Cardiac muscle cell (in vitro differentiated cells and primary cell): ENCODE data around the gene FAXC. TPM values are rescaled to one million over a fixed set of nuclear protein-coding genes. Genes with fewer than 3 reads are reported as not detected.

Experiments
- DNase-seq, 2 donors: peaks; one replicate each; pipeline versions ENCODE4 v3.0.0 to v3.0.0-alpha.2; 2010 to 2017; ENCODE audit warnings: low read depth in 1 of 2, low spot score in 1 of 2
- H3K27ac ChIP-seq: fragments of 200-600 bp; sonication (generic); 2 replicates; pipeline ENCODE4 v1.5.1; 2016
- H3K27me3 ChIP-seq: fragments of 200-600 bp; sonication (generic); 2 replicates; pipeline ENCODE4 v1.6.0; 2016; ENCODE audit warnings: control low read depth
- H3K36me3 ChIP-seq: fragments of 200-600 bp; sonication (generic); 2 replicates; pipeline ENCODE4 v1.5.1; 2016; ENCODE audit warnings: control low read depth
- H3K4me1 ChIP-seq: fragments of 200-600 bp; sonication (generic); 2 replicates; pipeline ENCODE4 v1.8.1; 2017; ENCODE audit warnings: low read depth, mild to moderate bottlenecking, mixed run types
- H3K4me3 ChIP-seq: fragments of 200-600 bp; sonication (generic); 2 replicates; pipeline ENCODE4 v1.5.1; 2016; ENCODE audit warnings: mild to moderate bottlenecking
- H3K9me3 ChIP-seq: fragments of 200-600 bp; sonication (generic); 2 replicates; pipeline ENCODE4 v1.5.1; 2017; ENCODE audit warnings: low read depth, mild to moderate bottlenecking, control low read depth
- CTCF ChIP-seq: IDR thresholded peaks from 2 replicates; pipeline ENCODE4 v1.5.1; 2012; ENCODE audit warnings: low read depth, mild to moderate bottlenecking, low read length
- polyA plus RNA-seq: library from polyadenylated mRNA; unstranded; fragments of >200 nt; fragmentation: Nextera tagmentation; extraction: Ambion mirVana; gene quantifications from 2 replicates; pipeline ENCODE4 v1.2.1, GENCODE V29; 2016
- total RNA-seq: library from RNA; depleted of rRNA; stranded (reverse); fragments of >200 nt; gene quantifications from 2 replicates; pipeline ENCODE4 v1.2.3, GENCODE V29; 2016

The FAXC gene
- total and polyA plus RNA-seq, 2 experiments from 2014 or later, result 0.30 to 2.7 TPM

GRCh38 chr6:99297415-99297814, 52.1 kb downstream of the FAXC start:
- no peak overlapping the region for H3K27ac ChIP-seq
- no peaks in the 10 kb centered on the region for H3K36me3 ChIP-seq
- H3K27me3 ChIP-seq, result no peaks in the 10 kb centered on the region
- H3K4me1 ChIP-seq, result no peaks in the 10 kb centered on the region
- no peak for TF ChIP-seq CTCF
- no peak for DNase-seq
- no peak overlapping the region for H3K4me3 ChIP-seq
- no peaks in the 10 kb centered on the region for H3K9me3 ChIP-seq

- H3K36me3 ChIP-seq, result no peaks in the 10 kb centered on the region
- no peak for DNase-seq
- H3K27ac ChIP-seq, result no peak overlapping the region
- H3K9me3 ChIP-seq, result no peaks in the 10 kb centered on the region
- no peak for TF ChIP-seq CTCF
- H3K4me3 ChIP-seq, result no peak overlapping the region
- H3K4me1 ChIP-seq, result no peaks in the 10 kb centered on the region
- no peaks in the 10 kb centered on the region for H3K27me3 ChIP-seq
Measured at GRCh38 chr6:99297006-99297405, 52.5 kb downstream of the FAXC start.

- H3K4me1 ChIP-seq, result no peaks in the 10 kb centered on the region
- TF ChIP-seq CTCF, result no peak
Measured at GRCh38 chr6:99296261-99296660, 53.2 kb downstream of the FAXC start.

GRCh38 chr6:99295276-99295675, 54.2 kb downstream of the FAXC start:
- H3K27me3 ChIP-seq, result no peaks in the 10 kb centered on the region
- no peaks in the 10 kb centered on the region for H3K4me1 ChIP-seq
- H3K4me3 ChIP-seq, result no peak overlapping the region
- no peak for TF ChIP-seq CTCF
- no peaks in the 10 kb centered on the region for H3K36me3 ChIP-seq
- H3K27ac ChIP-seq, result no peak overlapping the region
- no peaks in the 10 kb centered on the region for H3K9me3 ChIP-seq
- DNase-seq, result no peak

More at GRCh38 chr6:99296261-99296660, 53.2 kb downstream of the FAXC start:
- DNase-seq, result no peak
- Histone ChIP-seq H3K27me3 (no peaks in the 10 kb centered on the region), H3K4me3 (no peak overlapping the region), H3K27ac (no peak overlapping the region), H3K36me3 (no peaks in the 10 kb centered on the region), H3K9me3 (no peaks in the 10 kb centered on the region)

- TF ChIP-seq CTCF, result no peak
- Histone ChIP-seq H3K4me3 (no peak overlapping the region), H3K4me1 (no peaks in the 10 kb centered on the region), H3K27me3 (no peaks in the 10 kb centered on the region), H3K27ac (no peak overlapping the region), H3K36me3 (no peaks in the 10 kb centered on the region), H3K9me3 (no peaks in the 10 kb centered on the region)
- DNase-seq, result no peak
Measured at GRCh38 chr6:99294786-99295185, 54.7 kb downstream of the FAXC start.

GRCh38 chr6:99289701-99290100, 59.8 kb downstream of the FAXC start:
- no peaks in the 10 kb centered on the region for H3K27me3 ChIP-seq
- no peak for TF ChIP-seq CTCF
- H3K36me3 ChIP-seq, result no peaks in the 10 kb centered on the region
- no peaks in the 10 kb centered on the region for H3K4me1 ChIP-seq
- DNase-seq, result no peak
- H3K4me3 ChIP-seq, result no peak overlapping the region
- no peaks in the 10 kb centered on the region for H3K9me3 ChIP-seq
- no peak overlapping the region for H3K27ac ChIP-seq
